OCI-LY1 (cell line): ENCODE measurements around the gene MROH2A.

ENCODE experiments used
- EZH2 ChIP-seq: fragments of 200-600 bp; sonication (generic), shearing (Covaris generic); IDR thresholded peaks from 2 replicates; pipeline ENCODE4 v1.8.0; 2017; ENCODE audit warnings: borderline replicate concordance, mixed run types, mild to moderate bottlenecking, antibody characterized with exemption, low read length, moderate library complexity, mixed read lengths
- TF ChIP-seq, protein P1 (sequence below): fragments of 200-600 bp; sonication (generic), shearing (Covaris generic); IDR thresholded peaks from 2 replicates; pipeline ENCODE4 v1.5.1; 2017; ENCODE audit warnings: mild to moderate bottlenecking, antibody characterized with exemption, low read length, moderate library complexity, mixed read lengths

DNA sequence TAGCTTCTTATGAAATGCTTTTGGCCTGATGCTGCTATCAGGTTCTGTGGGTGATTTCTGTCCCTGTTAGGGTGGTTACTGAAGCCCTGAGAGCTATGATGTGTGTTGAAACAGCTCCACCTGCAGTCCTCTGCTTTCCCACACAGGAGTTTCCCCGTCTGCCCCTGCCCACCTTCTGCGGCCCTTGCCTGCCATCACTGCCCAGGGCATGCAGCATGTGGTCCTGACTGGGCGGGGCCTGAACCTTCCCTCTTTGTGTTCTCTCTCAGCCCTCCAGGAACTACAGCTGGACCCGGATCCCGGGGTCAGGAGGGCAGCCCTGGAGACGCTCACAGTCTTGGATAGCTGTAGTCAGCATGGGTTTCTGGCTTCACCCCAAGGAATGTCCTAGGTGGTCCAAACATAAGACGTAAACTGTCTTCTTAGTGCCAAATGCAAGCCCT lies 54.8 kb downstream of the MROH2A start:
- TF ChIP-seq, protein P1, sequence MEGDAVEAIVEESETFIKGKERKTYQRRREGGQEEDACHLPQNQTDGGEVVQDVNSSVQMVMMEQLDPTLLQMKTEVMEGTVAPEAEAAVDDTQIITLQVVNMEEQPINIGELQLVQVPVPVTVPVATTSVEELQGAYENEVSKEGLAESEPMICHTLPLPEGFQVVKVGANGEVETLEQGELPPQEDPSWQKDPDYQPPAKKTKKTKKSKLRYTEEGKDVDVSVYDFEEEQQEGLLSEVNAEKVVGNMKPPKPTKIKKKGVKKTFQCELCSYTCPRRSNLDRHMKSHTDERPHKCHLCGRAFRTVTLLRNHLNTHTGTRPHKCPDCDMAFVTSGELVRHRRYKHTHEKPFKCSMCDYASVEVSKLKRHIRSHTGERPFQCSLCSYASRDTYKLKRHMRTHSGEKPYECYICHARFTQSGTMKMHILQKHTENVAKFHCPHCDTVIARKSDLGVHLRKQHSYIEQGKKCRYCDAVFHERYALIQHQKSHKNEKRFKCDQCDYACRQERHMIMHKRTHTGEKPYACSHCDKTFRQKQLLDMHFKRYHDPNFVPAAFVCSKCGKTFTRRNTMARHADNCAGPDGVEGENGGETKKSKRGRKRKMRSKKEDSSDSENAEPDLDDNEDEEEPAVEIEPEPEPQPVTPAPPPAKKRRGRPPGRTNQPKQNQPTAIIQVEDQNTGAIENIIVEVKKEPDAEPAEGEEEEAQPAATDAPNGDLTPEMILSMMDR, result peak; percentile 46
- TF ChIP-seq EZH2, result no peak
